HepG2 (cell line): ENCODE data around the gene TACC3. TPM values are rescaled to one million over a fixed set of nuclear protein-coding genes. Genes with fewer than 3 reads are reported as not detected.
A peak's percentile ranks its signal among the peaks of the same experiment; 100 is the strongest.

Experiments
- CSRNP2 ChIP-seq: sonication (generic); formaldehyde crosslinking; conservative IDR thresholded peaks from 2 replicates; pipeline ENCODE4 v1.8.0; 2022; ENCODE audit warnings: low read depth, missing genetic modification reagents
- ESRRA ChIP-seq: sonication (generic); formaldehyde crosslinking; IDR thresholded peaks from 2 replicates; pipeline ENCODE4 v1.5.1; 2020; ENCODE audit warnings: mild to moderate bottlenecking, low read depth, missing genetic modification reagents
- HHEX ChIP-seq: IDR thresholded peaks from 2 replicates; pipeline ENCODE4 v1.6.1; 2016; ENCODE audit warnings: control low read depth
- KLF12 ChIP-seq: sonication (generic); formaldehyde crosslinking; IDR thresholded peaks from 2 replicates; pipeline ENCODE4 v1.4.0; 2020; ENCODE audit warnings: missing genetic modification reagents, borderline replicate concordance
- NFKB2 ChIP-seq: sonication (generic); formaldehyde crosslinking; IDR thresholded peaks from 2 replicates; pipeline ENCODE4 v1.4.0; 2020; ENCODE audit warnings: missing genetic modification reagents, borderline replicate concordance
- RORA ChIP-seq: sonication (generic); formaldehyde crosslinking; IDR thresholded peaks from 2 replicates; pipeline ENCODE4 v1.5.0; 2020; ENCODE audit warnings: mild to moderate bottlenecking, missing genetic modification reagents, moderate library complexity
- SSRP1 ChIP-seq: IDR thresholded peaks from 2 replicates; pipeline ENCODE4 v1.6.1; 2016; ENCODE audit warnings: control low read depth
- STAG1 ChIP-seq: sonication (generic); formaldehyde crosslinking; IDR thresholded peaks from 2 replicates; pipeline ENCODE4 v1.4.0; 2020; ENCODE audit warnings: missing genetic modification reagents
- ZNF274 ChIP-seq: sonication (generic); formaldehyde crosslinking; IDR thresholded peaks from 2 replicates; pipeline ENCODE4 v1.5.1; 2020; ENCODE audit warnings: mild to moderate bottlenecking, missing genetic modification reagents
- ZNF33A ChIP-seq: sonication (generic); formaldehyde crosslinking; IDR thresholded peaks from 2 replicates; pipeline ENCODE4 v1.5.1; 2020; ENCODE audit warnings: missing genetic modification reagents, mild to moderate bottlenecking, moderate library complexity, borderline replicate concordance
- ZXDC ChIP-seq: sonication (generic); formaldehyde crosslinking; IDR thresholded peaks from 2 replicates; pipeline ENCODE4 v1.5.0; 2020; ENCODE audit warnings: mild to moderate bottlenecking, missing genetic modification reagents
- polyA plus RNA-seq, 8 experiments: library from polyadenylated mRNA; depleted of rRNA in 3 of 8; stranded (reverse) in 7 of 8; unstranded in 1 of 8; fragments of >200 nt; fragmentation: Illumina TruSeq in 4 of 8; extraction: Trizol in 4 of 8; gene quantifications; 2 replicates each; pipeline versions ENCODE4 v1.2.1 to v1.2.3, GENCODE V29; 2011 to 2016; ENCODE audit warnings: low read depth in 4 of 8, missing spikeins in 1 of 8, mixed read lengths in 1 of 8; ENCODE audit not compliant: insufficient read depth in 1 of 8
- total RNA-seq, 5 experiments: library from RNA; depleted of rRNA; stranded (reverse); fragments of >200 nt; fragmentation: Illumina TruSeq; extraction: Trizol; gene quantifications; 2 replicates each; pipeline ENCODE4 v1.2.3, GENCODE V29; 2016; ENCODE audit warnings: low read depth in 1 of 5
- TF ChIP-seq, protein P1 (sequence below), 2 experiments: sonication (generic) in 1 of 2; formaldehyde crosslinking in 1 of 2; IDR thresholded peaks; 2 replicates each; pipeline versions ENCODE4 v1.4.0 to v1.6.1; 2018 to 2020; ENCODE audit warnings: missing genetic modification reagents in 2 of 2, borderline replicate concordance in 1 of 2, low read depth in 1 of 2, mild to moderate bottlenecking in 1 of 2, missing biosample characterization in 1 of 2
- TF ChIP-seq, protein P2 (sequence below): sonication (generic); formaldehyde crosslinking; IDR thresholded peaks from 2 replicates; pipeline ENCODE4 v1.5.1; 2020; ENCODE audit warnings: mild to moderate bottlenecking, missing genetic modification reagents, moderate library complexity
- TF ChIP-seq, protein P3 (sequence below): sonication (generic); formaldehyde crosslinking; IDR thresholded peaks from 2 replicates; pipeline ENCODE4 v1.9.0; 2022; ENCODE audit warnings: low read depth, missing genetic modification reagents

Gene TACC3
- total and polyA plus RNA-seq, 2 of the 13 experiments (the other 11 are each of a cell fraction or from before 2014, with no cell fraction given) = 20.3 to 21.2 TPM

DNA sequence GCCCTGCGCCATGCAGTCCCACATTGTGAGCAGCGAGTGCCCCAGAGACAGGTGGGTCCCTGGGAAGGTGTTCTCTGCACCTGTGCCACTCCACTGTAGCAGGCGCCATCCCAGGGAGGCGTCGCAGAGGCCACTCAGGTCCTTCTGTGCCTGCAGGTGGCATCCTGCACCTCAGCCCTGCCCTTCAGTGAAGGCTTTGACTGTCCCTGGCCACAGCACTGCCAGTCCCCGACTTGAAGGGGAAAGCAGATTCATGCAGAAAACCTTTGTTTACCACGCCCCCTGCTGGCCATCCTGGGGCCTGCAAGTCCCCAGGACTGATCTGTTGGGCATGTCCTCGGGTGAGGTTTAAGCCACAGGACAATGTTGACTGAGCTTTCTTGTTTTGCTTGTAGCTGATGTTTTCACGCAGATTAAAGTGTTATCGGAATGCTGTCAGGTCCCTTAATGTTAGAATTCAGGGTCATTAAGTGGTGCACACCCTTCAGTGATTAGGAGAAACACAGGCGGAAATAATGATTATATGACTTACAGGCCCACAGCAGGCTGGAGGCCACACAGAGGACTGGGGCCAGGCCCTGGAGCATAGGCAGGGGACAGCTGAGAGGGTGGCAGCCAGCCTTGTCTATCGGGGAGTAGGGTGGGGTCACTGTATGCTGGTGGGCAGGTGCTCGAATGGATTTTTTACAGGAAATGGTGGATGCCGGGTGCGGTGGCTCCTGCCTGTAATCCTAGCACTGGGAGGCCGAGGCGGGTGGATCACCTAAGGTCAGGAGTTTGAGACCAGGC, 5.0 kb downstream of the TACC3 start (continued):
- peak; percentile 84 for TF ChIP-seq STAG1 (CRISPR knock-in tag)
- no peak for TF ChIP-seq KLF12 (CRISPR knock-in tag)
- no peak for TF ChIP-seq CSRNP2 (CRISPR knock-in tag)
- TF ChIP-seq ZNF274 (CRISPR knock-in tag) = no peak
- no peak for TF ChIP-seq ZXDC (CRISPR knock-in tag)
- no peak for TF ChIP-seq ZNF33A (CRISPR knock-in tag)
- 0 out of 2 replicates have a peak, but pooled peaks have one; percentile 11 for TF ChIP-seq NFKB2 (CRISPR knock-in tag)
- no peak for TF ChIP-seq SSRP1
- TF ChIP-seq, protein P1, sequence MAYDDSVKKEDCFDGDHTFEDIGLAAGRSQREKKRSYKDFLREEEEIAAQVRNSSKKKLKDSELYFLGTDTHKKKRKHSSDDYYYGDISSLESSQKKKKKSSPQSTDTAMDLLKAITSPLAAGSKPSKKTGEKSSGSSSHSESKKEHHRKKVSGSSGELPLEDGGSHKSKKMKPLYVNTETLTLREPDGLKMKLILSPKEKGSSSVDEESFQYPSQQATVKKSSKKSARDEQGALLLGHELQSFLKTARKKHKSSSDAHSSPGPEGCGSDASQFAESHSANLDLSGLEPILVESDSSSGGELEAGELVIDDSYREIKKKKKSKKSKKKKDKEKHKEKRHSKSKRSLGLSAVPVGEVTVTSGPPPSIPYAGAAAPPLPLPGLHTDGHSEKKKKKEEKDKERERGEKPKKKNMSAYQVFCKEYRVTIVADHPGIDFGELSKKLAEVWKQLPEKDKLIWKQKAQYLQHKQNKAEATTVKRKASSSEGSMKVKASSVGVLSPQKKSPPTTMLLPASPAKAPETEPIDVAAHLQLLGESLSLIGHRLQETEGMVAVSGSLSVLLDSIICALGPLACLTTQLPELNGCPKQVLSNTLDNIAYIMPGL (CRISPR knock-in tag; IDR thresholded peaks at IDR 0.05; ENCODE audit: borderline replicate concordance in 1 of 2, low read depth in 1 of 2) = peak; percentile 30 to 68; a peak in 2 of 4 replicates
- TF ChIP-seq, protein P2, sequence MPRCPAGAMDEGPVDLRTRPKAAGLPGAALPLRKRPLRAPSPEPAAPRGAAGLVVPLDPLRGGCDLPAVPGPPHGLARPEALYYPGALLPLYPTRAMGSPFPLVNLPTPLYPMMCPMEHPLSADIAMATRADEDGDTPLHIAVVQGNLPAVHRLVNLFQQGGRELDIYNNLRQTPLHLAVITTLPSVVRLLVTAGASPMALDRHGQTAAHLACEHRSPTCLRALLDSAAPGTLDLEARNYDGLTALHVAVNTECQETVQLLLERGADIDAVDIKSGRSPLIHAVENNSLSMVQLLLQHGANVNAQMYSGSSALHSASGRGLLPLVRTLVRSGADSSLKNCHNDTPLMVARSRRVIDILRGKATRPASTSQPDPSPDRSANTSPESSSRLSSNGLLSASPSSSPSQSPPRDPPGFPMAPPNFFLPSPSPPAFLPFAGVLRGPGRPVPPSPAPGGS = no peak
- TF ChIP-seq, protein P3, sequence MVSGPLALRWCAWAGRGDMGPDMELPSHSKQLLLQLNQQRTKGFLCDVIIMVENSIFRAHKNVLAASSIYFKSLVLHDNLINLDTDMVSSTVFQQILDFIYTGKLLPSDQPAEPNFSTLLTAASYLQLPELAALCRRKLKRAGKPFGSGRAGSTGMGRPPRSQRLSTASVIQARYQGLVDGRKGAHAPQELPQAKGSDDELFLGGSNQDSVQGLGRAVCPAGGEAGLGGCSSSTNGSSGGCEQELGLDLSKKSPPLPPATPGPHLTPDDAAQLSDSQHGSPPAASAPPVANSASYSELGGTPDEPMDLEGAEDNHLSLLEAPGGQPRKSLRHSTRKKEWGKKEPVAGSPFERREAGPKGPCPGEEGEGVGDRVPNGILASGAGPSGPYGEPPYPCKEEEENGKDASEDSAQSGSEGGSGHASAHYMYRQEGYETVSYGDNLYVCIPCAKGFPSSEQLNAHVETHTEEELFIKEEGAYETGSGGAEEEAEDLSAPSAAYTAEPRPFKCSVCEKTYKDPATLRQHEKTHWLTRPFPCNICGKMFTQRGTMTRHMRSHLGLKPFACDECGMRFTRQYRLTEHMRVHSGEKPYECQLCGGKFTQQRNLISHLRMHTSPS (CRISPR knock-in tag) = peak; percentile 18; the same call in 1 of the 2 replicates
- no peak for TF ChIP-seq ESRRA (CRISPR knock-in tag)
- no peak for TF ChIP-seq RORA (CRISPR knock-in tag)
- no peak for TF ChIP-seq HHEX (CRISPR knock-in tag)
